CD14-positive monocyte (primary cell): ENCODE results near the gene TMF1. TPM values are rescaled to one million over a fixed set of nuclear protein-coding genes. Genes with fewer than 3 reads are reported as not detected.

Experiments used
- DNase-seq, 3 donors: peaks; one replicate each; pipeline ENCODE4 v3.0.0-alpha.2; 2011 to 2022
- H2AFZ ChIP-seq: 2 replicates; pipeline ENCODE4 v1.6.0; 2012; ENCODE audit warnings: mild to moderate bottlenecking, low read depth, low read length, inconsistent platforms; ENCODE audit not compliant: insufficient read depth, poor library complexity, severe bottlenecking
- H3K27ac ChIP-seq, 2 donors: 1 replicate in 1 of 2; 2 replicates in 1 of 2; pipeline ENCODE4 v1.5.1; 2012 to 2013; ENCODE audit warnings: low read length in 2 of 2, control low read depth in 1 of 2, inconsistent platforms in 1 of 2, low read depth in 1 of 2, mild to moderate bottlenecking in 1 of 2
- H3K27me3 ChIP-seq, 2 donors: one replicate each; pipeline versions ENCODE4 v1.6.0 to v1.6.1; 2011 to 2013; ENCODE audit warnings: low read length in 2 of 2; ENCODE audit not compliant: control insufficient read depth in 2 of 2, insufficient read depth in 2 of 2
- H3K36me3 ChIP-seq, 2 donors: replicated peaks in 1 of 2; 1 replicate in 1 of 2; 2 replicates in 1 of 2; pipeline versions ENCODE4 v1.5.1 to v1.6.1; 2012 to 2013; ENCODE audit warnings: low read length in 2 of 2, control low read depth in 1 of 2, inconsistent platforms in 1 of 2, mild to moderate bottlenecking in 1 of 2; ENCODE audit not compliant: insufficient read depth in 2 of 2, control insufficient read depth in 1 of 2
- H3K4me1 ChIP-seq, 2 donors: 1 replicate in 1 of 2; 2 replicates in 1 of 2; pipeline versions ENCODE4 v1.5.1 to v1.6.1; 2012 to 2013; ENCODE audit warnings: low read length in 2 of 2, control low read depth in 1 of 2, inconsistent platforms in 1 of 2, mild to moderate bottlenecking in 1 of 2, moderate library complexity in 1 of 2; ENCODE audit not compliant: insufficient read depth in 2 of 2, control insufficient read depth in 1 of 2
- H3K4me2 ChIP-seq: replicated peaks from 2 replicates; pipeline ENCODE3; 2012; ENCODE audit warnings: low read length, moderate library complexity, mild to moderate bottlenecking; ENCODE audit not compliant: poor library complexity, severe bottlenecking; ENCODE audit errors: extremely low read depth
- H3K4me3 ChIP-seq, 3 experiments: fragments of 200-600 bp in 1 of 3; sonication (generic) in 1 of 3; replicated peaks in 1 of 3; 1 replicate in 2 of 3; 2 replicates in 1 of 3; pipeline ENCODE4 v1.5.1; 2011 to 2013; ENCODE audit warnings: low read length in 3 of 3, mild to moderate bottlenecking in 3 of 3, control low read depth in 2 of 3, low read depth in 2 of 3, inconsistent platforms in 1 of 3, moderate library complexity in 1 of 3
- H3K79me2 ChIP-seq: 2 replicates; pipeline ENCODE4 v1.6.0; 2012; ENCODE audit warnings: mild to moderate bottlenecking, control low read depth, inconsistent platforms, low read length, moderate library complexity; ENCODE audit not compliant: insufficient read depth
- H3K9ac ChIP-seq: 2 replicates; pipeline ENCODE4 v1.6.0; 2017; ENCODE audit warnings: low read length, mild to moderate bottlenecking; ENCODE audit not compliant: insufficient read depth, poor library complexity, severe bottlenecking
- H3K9me3 ChIP-seq, 2 donors: replicated peaks in 1 of 2; 1 replicate in 1 of 2; 2 replicates in 1 of 2; pipeline versions ENCODE4 v1.5.1 to v1.6.1; 2012 to 2013; ENCODE audit warnings: low read length in 2 of 2, control low read depth in 1 of 2; ENCODE audit not compliant: control insufficient read depth in 1 of 2, insufficient read depth in 1 of 2
- H4K20me1 ChIP-seq: 2 replicates; pipeline ENCODE4 v1.6.0; 2012; ENCODE audit warnings: mild to moderate bottlenecking, low read length, control low read depth, moderate library complexity; ENCODE audit not compliant: insufficient read depth
- H3K27ac Mint-ChIP-seq, 7 donors: one replicate each; pipeline ENCODE4 v1.8.0; 2020; ENCODE audit warnings: mild to moderate bottlenecking in 7 of 7, mixed read lengths in 7 of 7, moderate library complexity in 6 of 7, inconsistent platforms in 2 of 7
- H3K27me3 Mint-ChIP-seq, 3 donors: one replicate each; pipeline ENCODE4 v1.8.0; 2021 to 2022; ENCODE audit warnings: low read depth in 3 of 3, mild to moderate bottlenecking in 3 of 3, mixed read lengths in 3 of 3, moderate library complexity in 3 of 3, inconsistent platforms in 1 of 3
- H3K36me3 Mint-ChIP-seq, 2 donors: one replicate each; pipeline ENCODE4 v1.8.0; 2020; ENCODE audit warnings: mixed read lengths in 2 of 2, inconsistent platforms in 1 of 2, mild to moderate bottlenecking in 1 of 2
- H3K4me1 Mint-ChIP-seq: one replicate; pipeline ENCODE4 v1.8.0; 2020; ENCODE audit warnings: mild to moderate bottlenecking, mixed read lengths
- H3K4me3 Mint-ChIP-seq, 2 donors: one replicate each; pipeline ENCODE4 v1.8.0; 2020; ENCODE audit warnings: mild to moderate bottlenecking in 2 of 2, mixed read lengths in 2 of 2, moderate library complexity in 1 of 2
- H3K9me3 Mint-ChIP-seq, 7 donors: one replicate each; pipeline ENCODE4 v1.8.0; 2020 to 2022; ENCODE audit warnings: mixed read lengths in 7 of 7, mild to moderate bottlenecking in 6 of 7, moderate library complexity in 6 of 7, inconsistent platforms in 2 of 7
- WGBS: methylation state at CpG from one replicate; pipeline ENCODE4 v1.1.5; 2013; ENCODE audit warnings: missing lambda C conversion rate; ENCODE audit not compliant: insufficient coverage; 5-methylcytosine and 5-hydroxymethylcytosine counted together
- intact Hi-C, 2 donors: fragments of 100-400 bp; cut with micrococcal nuclease; formaldehyde crosslinking; loops; one replicate each; pipeline versions ENCODE4 v1.15.0 to v1.15.1; 2023
- polyA plus RNA-seq, 3 donors: library from polyadenylated mRNA; depleted of rRNA in 1 of 3; unstranded in 2 of 3; stranded (reverse) in 1 of 3; fragments of 300-500 nt in 2 of 3; fragments of >200 nt in 1 of 3; fragmentation: Illumina TruSeq in 2 of 3; gene quantifications; 1 replicate in 2 of 3; 2 replicates in 1 of 3; pipeline ENCODE4 v1.2.3, GENCODE V29; 2012 to 2021
- TF ChIP-seq, protein P1 (sequence below): fragments of 200-600 bp; IDR thresholded peaks from one replicate; pipeline ENCODE4 v1.8.0; 2022; ENCODE audit warnings: antibody characterized with exemption, mild to moderate bottlenecking

The TMF1 gene
- polyA plus RNA-seq, 3 donors, result 6.4 to 25.6 (median 23.1) TPM

DNA sequence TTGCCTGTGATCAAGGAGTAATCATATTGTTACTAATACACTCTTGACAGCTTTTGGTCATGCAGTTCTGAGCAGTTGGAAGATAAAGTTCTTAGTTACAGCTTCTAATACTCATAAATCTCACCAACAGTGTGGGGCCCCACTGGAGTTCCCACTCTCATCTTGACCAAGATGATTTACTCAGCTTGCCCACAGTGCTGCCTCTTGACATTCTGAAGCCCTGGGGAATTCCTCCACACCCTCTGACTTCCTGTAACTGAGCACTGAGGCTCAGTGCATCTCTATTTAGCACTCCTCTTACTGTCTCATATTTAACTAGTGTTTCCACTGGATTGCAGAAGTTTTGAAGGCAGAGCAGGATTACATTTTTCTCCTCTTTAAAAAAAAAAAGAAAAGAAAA, 30.7 kb upstream of the TMF1 start:
- Mint-ChIP-seq H3K9me3 (no peaks in the 10 kb centered on the region), H3K36me3 (peaks cover 0 to 4% of the 10 kb centered on the region in 2 donors), H3K27me3 (no peaks in the 10 kb centered on the region), H3K4me3 (peak overlapping the region; percentile 41 to 51), H3K4me1 (peaks cover 66% of the 10 kb centered on the region), H3K27ac (peak overlapping the region; percentile 90 to 100 (median 94))
- Histone ChIP-seq H3K4me2 (peak overlapping the region; percentile 94), H3K9me3 (no peaks in the 10 kb centered on the region), H3K27ac (peak overlapping the region; percentile 14 to 94), H3K27me3 (no peaks in the 10 kb centered on the region), H3K9ac (no peak overlapping the region), H3K36me3 (no peaks in the 10 kb centered on the region), H2AFZ (no peak overlapping the region), H4K20me1 (peaks cover 15% of the 10 kb centered on the region), H3K4me1 (peaks cover 69 to 82% of the 10 kb centered on the region in 2 donors), H3K79me2 (peaks cover 68% of the 10 kb centered on the region), H3K4me3 (peak overlapping the region in 1 of 3 experiments; percentile 93)
- TF ChIP-seq, protein P1, sequence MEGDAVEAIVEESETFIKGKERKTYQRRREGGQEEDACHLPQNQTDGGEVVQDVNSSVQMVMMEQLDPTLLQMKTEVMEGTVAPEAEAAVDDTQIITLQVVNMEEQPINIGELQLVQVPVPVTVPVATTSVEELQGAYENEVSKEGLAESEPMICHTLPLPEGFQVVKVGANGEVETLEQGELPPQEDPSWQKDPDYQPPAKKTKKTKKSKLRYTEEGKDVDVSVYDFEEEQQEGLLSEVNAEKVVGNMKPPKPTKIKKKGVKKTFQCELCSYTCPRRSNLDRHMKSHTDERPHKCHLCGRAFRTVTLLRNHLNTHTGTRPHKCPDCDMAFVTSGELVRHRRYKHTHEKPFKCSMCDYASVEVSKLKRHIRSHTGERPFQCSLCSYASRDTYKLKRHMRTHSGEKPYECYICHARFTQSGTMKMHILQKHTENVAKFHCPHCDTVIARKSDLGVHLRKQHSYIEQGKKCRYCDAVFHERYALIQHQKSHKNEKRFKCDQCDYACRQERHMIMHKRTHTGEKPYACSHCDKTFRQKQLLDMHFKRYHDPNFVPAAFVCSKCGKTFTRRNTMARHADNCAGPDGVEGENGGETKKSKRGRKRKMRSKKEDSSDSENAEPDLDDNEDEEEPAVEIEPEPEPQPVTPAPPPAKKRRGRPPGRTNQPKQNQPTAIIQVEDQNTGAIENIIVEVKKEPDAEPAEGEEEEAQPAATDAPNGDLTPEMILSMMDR, result no peak
- DNase-seq, result peak; percentile 78 to 95 (median 88)
- intact Hi-C loops, result loop anchor here in 1 of 2 donors (10.0 kb wide), 1 partner anchor 1982 kb away; no protein-coding TSS in a partner anchor

DNA sequence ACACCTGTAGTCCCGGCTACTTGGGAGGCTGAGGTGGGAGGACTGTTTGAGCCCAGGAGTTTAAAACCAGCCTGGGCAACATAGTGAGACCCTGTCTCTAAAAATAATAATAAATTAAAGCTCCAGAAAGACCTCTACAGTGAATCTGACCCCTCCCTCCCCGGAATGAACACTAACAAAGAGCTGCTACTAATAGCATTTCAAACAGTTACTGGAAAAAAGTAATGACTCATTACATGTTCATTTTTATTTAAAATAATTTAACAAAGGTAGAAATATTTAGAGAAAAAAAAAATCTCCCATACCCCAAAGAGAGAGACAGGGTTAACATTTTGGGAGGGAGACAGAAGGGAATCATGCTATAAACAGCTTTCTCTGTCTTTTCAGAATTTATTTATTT, 30.2 kb upstream of the TMF1 start:
- peaks cover 0 to 3% of the 10 kb centered on the region in 2 donors for H3K36me3 Mint-ChIP-seq
- Histone ChIP-seq H3K27me3 (no peaks in the 10 kb centered on the region), H3K36me3 (no peaks in the 10 kb centered on the region), H3K4me2 (peak overlapping the region; percentile 94), H3K9ac (no peak overlapping the region), H3K79me2 (peaks cover 68% of the 10 kb centered on the region), H2AFZ (no peak overlapping the region), H4K20me1 (peaks cover 11% of the 10 kb centered on the region), H3K4me3 (peak overlapping the region in 1 of 3 experiments; percentile 93), H3K4me1 (peaks cover 70 to 82% of the 10 kb centered on the region in 2 donors), H3K9me3 (no peaks in the 10 kb centered on the region), H3K27ac (peak overlapping the region; percentile 55 to 94)
- H3K4me1 Mint-ChIP-seq, result peaks cover 66% of the 10 kb centered on the region
- peak overlapping the region; percentile 90 to 100 (median 94) for H3K27ac Mint-ChIP-seq
- WGBS, result 40% methylated on average over 1 of the region's 2 CpGs
- TF ChIP-seq, protein P1, result no peak
- no peaks in the 10 kb centered on the region for H3K27me3 Mint-ChIP-seq
- intact Hi-C loops, result loop anchor here in 1 of 2 donors (10.0 kb wide), 1 partner anchor 1982 kb away; no protein-coding TSS in a partner anchor
- H3K9me3 Mint-ChIP-seq, result no peaks in the 10 kb centered on the region
- no peak for DNase-seq
- no peak overlapping the region for H3K4me3 Mint-ChIP-seq
